Right hindlimb (tissue), 1 donor: ENCODE results near the gene RCC2.
A peak's percentile ranks its signal among the peaks of the same experiment; 100 is the strongest.

Experiments
- DNase-seq: peaks from one replicate; pipeline ENCODE4 v3.0.0-alpha.2; 2018

The RCC2 gene

GRCh38 chr1:17441993-17442357 lies 2.5 kb upstream of the RCC2 start:
- DNase-seq = no peak

GRCh38 chr1:17441265-17441992 lies 2.0 kb upstream of the RCC2 start:
- no peak for DNase-seq

GRCh38 chr1:17440827-17441168 lies 1.3 kb upstream of the RCC2 start:
- DNase-seq = no peak

- no peak for DNase-seq
Measured at GRCh38 chr1:17440074-17440826, 773 bp upstream of the RCC2 start.

- DNase-seq = peak; percentile 69
Measured at GRCh38 chr1:17438318-17439249, 893 bp downstream of the RCC2 start.

GRCh38 chr1:17437580-17438317 lies 1.7 kb downstream of the RCC2 start:
- DNase-seq = peak; percentile 72

GRCh38 chr1:17437260-17437579 lies 2.3 kb downstream of the RCC2 start:
- no peak for DNase-seq

- no peak for DNase-seq
Measured at GRCh38 chr1:17436380-17437174, 2.9 kb downstream of the RCC2 start.

- no peak for DNase-seq
Measured at GRCh38 chr1:17434601-17435000, 4.9 kb downstream of the RCC2 start.

GRCh38 chr1:17434016-17434415 lies 5.5 kb downstream of the RCC2 start:
- no peak for DNase-seq

GRCh38 chr1:17433261-17433660 lies 6.2 kb downstream of the RCC2 start:
- no peak for DNase-seq

- no peak for DNase-seq
Measured at GRCh38 chr1:17432412-17432811, 7.1 kb downstream of the RCC2 start.

GRCh38 chr1:17429183-17429582 lies 10.3 kb downstream of the RCC2 start:
- no peak for DNase-seq

GRCh38 chr1:17427696-17428660 lies 11.5 kb downstream of the RCC2 start:
- no peak for DNase-seq

GRCh38 chr1:17425806-17426600 lies 13.5 kb downstream of the RCC2 start:
- DNase-seq = no peak

GRCh38 chr1:17423781-17424245 lies 15.7 kb downstream of the RCC2 start:
- DNase-seq = no peak

GRCh38 chr1:17422461-17422860 lies 17.0 kb downstream of the RCC2 start:
- no peak for DNase-seq

GRCh38 chr1:17420391-17420918 lies 19.0 kb downstream of the RCC2 start:
- no peak for DNase-seq

GRCh38 chr1:17419626-17420328 lies 19.7 kb downstream of the RCC2 start:
- peak; percentile 71 for DNase-seq
